NOMO-1 (cell line): ENCODE data around the gene ZFP57.
A peak's percentile ranks its signal among the peaks of the same experiment; 100 is the strongest.

Experiments
- DNase-seq, 2 experiments: peaks; one replicate each; lab custom pipeline; 2025; ENCODE audit not compliant: unreplicated experiment in 2 of 2; lab: John Stamatoyannopoulos, UW

The ZFP57 gene

DNA sequence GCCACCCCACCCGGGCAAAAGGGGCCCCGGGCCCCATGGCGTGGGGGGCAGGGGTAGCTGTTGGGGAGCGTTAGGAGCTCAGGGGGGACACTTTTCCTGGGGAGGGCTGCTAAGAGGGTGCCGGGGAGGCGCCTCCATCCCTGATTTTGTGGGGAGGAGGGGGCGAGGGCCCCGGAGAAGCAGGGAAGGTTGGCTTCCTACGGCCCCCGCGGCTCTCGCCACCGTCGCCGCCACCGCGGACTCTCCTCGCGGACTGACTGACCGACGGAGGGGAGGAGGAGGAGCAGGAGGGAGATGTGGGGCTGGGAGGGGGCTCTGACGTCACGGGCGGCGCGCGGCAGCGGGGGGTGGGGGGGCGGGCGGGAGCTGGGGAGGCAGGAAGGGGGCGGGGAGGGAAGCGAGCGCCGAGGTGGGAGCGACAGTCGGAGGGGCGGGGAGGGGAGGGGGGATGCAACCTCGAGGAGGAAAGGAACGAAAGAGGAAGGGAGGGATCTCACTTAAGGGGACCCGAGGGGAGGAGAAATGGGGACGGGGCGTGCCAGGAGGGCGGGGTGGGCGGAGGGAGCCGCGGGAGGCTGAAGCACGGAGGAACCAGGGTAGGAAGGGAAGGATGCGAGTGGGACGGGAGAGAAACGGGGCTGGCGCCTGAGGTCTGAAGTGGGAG, 53.1 kb downstream of the ZFP57 start:
- peak; percentile 57 to 62 for DNase-seq

DNA sequence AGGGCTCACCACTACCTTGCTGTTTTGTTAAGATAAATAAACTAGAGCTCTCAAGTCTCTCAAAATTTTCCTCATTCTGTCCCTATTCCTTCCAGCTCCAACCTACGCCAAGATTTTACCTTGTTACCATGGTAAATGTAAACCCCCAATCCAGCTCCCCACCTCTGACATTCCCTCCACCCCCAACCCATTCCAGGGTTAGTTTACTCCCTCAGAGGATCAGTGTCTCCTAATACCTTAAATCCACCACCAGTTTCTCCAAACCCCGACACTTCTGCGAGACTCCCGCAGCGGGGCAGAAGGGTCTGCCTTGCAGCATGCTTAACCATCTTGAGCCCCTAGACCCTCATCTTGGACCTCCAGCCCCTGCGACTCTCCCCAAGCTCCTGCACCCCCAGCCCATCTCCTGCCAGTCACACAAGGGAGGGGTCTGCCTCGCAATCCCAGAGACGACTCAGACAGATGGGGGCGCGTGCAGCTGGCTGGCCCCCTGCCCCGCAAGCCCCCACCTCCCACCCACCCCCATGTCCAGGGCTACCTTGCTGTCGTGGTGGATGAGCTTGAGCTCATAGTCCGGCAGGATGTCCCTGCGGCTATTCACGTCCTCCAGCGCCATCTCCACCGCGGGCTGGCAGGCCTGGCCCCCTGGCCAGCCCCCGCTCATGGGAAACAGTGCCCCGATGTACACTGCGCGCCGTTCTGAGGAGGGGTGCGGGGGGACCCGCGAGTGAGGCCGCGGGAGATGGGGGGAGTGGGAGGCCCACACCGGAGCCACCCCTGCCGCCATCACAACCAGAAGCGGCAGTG, 53.8 kb downstream of the ZFP57 start:
- DNase-seq: no peak

DNA sequence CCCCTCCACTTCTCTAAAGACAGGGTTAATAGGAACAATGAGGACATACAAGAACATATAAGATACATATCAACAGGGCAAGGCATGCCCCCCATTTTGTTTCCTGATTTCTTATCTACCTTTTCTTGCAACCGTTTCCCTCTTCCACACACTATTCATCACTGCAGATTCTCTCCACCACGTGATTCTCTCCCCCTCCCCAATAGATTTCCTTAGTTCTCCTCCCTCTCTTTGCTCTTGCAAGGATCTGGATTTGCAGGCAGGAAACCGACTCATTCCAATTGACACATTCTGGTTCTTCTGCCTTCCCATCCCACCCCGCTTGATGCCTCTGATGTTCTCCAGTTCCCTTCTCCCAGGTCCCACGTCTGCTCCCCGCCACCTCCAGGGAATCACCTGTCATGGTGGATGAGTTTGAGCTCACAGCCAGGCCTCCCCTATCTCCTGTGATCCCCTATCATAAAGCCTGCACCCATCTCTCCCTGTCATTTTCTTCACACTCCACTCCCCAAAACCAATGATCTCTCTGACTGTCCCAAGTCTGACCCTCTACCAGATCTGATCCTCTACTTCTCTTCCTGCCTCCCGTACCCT, 55.5 kb downstream of the ZFP57 start:
- no peak for DNase-seq

DNA sequence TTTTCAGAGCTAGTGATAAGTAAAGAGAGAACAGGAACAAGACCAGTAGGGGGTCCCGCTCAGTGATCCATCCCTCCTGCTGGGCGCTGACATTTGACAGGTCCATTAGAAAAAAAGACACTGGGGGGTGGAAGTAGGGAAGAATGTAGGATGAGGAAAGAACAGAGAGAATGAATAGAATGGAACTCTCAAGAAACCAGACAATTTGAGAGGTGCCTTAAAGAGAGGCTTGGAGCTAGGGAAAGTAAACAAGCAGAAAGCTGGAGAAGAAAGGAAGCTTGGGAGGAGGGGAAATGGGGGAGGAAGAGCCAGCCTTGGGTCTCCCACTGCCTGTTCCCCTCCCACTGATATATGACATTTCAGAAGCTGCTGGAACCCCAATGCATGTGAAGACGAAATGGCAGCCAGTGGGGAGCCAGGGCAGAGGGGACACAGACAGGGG, 56.4 kb downstream of the ZFP57 start:
- DNase-seq: no peak
